ENCODE measurements around the gene MTCL3.

The MTCL3 gene

DNA sequence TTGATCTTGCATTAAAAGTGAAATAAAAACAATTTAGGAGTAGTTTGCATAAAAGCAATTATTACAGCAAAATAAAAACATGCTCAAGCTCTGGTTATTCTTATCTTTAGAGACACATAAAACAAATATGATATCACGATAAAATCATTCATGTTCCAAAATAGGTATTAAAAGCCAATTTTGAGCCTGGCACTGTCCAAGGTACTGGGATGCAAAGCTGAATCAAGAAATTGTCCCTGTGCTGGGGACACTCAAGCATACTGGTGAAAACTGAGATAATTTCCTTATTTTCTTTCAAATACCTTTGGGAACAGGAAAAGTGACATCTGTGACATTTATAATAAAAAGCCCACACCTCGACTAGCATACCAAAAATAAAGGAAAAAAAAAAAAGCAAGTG is 931 bp upstream of the MTCL3 start:
- Mint-ChIP-seq H3K27me3 (peaks cover 67% of the 10 kb centered on the region), H3K36me3 (ENCODE audit: low read depth) (no peaks in the 10 kb centered on the region), H3K4me1 (ENCODE audit: low read depth) (peaks cover 29% of the 10 kb centered on the region), H3K4me3 (no peak overlapping the region), H3K27ac (no peak overlapping the region), H3K9me3 (no peaks in the 10 kb centered on the region)
- Histone ChIP-seq H3K9me3 (ENCODE audit: control insufficient read depth in 1 of 2, insufficient read depth in 1 of 2, low read length in 2 of 2) (peaks cover 0 to 3% of the 10 kb centered on the region in 2 experiments), H3K27ac (ENCODE audit: low read depth in 1 of 2, low read length in 2 of 2) (no peak overlapping the region), H3K27me3 (ENCODE audit: control insufficient read depth in 1 of 2, insufficient read depth in 2 of 2, low read length in 2 of 2) (peaks cover 14 to 59% of the 10 kb centered on the region in 2 experiments), H3K36me3 (ENCODE audit: insufficient read depth, low read length) (no peaks in the 10 kb centered on the region), H3K4me3 (ENCODE audit: low read length) (no peak overlapping the region), H3K4me1 (ENCODE audit: insufficient read depth, low read length) (peaks cover 26% of the 10 kb centered on the region)
- TF ChIP-seq, protein P1, sequence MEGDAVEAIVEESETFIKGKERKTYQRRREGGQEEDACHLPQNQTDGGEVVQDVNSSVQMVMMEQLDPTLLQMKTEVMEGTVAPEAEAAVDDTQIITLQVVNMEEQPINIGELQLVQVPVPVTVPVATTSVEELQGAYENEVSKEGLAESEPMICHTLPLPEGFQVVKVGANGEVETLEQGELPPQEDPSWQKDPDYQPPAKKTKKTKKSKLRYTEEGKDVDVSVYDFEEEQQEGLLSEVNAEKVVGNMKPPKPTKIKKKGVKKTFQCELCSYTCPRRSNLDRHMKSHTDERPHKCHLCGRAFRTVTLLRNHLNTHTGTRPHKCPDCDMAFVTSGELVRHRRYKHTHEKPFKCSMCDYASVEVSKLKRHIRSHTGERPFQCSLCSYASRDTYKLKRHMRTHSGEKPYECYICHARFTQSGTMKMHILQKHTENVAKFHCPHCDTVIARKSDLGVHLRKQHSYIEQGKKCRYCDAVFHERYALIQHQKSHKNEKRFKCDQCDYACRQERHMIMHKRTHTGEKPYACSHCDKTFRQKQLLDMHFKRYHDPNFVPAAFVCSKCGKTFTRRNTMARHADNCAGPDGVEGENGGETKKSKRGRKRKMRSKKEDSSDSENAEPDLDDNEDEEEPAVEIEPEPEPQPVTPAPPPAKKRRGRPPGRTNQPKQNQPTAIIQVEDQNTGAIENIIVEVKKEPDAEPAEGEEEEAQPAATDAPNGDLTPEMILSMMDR (IDR thresholded peaks at IDR 0.05), result no peak
- CTCF ChIA-PET, result no interaction called here
- intact Hi-C loops (cut with DNase I, micrococcal nuclease), result no loop called here
- DNase-seq (peak in 3 of 14 experiments; percentile 21 to 43 (median 41)), ATAC-seq (ENCODE audit: poor library complexity) (no peak)
- POLR2A ChIA-PET, result no interaction called here

DNA sequence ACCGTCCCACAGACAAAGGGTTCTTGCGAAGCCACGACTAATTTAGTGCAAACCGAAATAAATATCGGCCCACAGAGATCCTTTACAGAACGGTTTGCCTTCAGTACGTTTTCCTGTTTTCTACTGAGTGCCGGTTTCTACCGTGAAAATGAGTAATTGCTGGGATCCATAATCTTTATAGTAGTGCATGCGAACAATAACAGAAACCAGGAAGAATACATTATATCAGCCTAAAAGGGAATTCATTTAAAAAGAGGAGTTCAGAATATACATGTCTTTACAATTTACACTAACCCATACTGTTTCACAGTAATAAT is 292 bp upstream of the MTCL3 start:
- Mint-ChIP-seq H3K9me3 (no peaks in the 10 kb centered on the region), H3K4me3 (peak overlapping the region; percentile 55), H3K27ac (no peak overlapping the region), H3K27me3 (peaks cover 67% of the 10 kb centered on the region), H3K4me1 (ENCODE audit: low read depth) (peaks cover 35% of the 10 kb centered on the region), H3K36me3 (ENCODE audit: low read depth) (no peaks in the 10 kb centered on the region)
- ChIA-PET CTCF (no interaction called here), POLR2A (no interaction called here)
- Histone ChIP-seq H3K9me3 (ENCODE audit: control insufficient read depth in 1 of 2, insufficient read depth in 1 of 2, low read length in 2 of 2) (peaks cover 0 to 3% of the 10 kb centered on the region in 2 experiments), H3K27me3 (ENCODE audit: control insufficient read depth in 1 of 2, insufficient read depth in 2 of 2, low read length in 2 of 2) (peaks cover 14 to 59% of the 10 kb centered on the region in 2 experiments), H3K27ac (ENCODE audit: low read depth in 1 of 2, low read length in 2 of 2) (no peak overlapping the region), H3K36me3 (ENCODE audit: insufficient read depth, low read length) (no peaks in the 10 kb centered on the region), H3K4me3 (ENCODE audit: low read length) (peak overlapping the region; percentile 26), H3K4me1 (ENCODE audit: insufficient read depth, low read length) (peaks cover 33% of the 10 kb centered on the region)
- DNase-seq (no peak), ATAC-seq (ENCODE audit: poor library complexity) (no peak)
- intact Hi-C loops (cut with DNase I, micrococcal nuclease), result loop anchor here in 1 of 2 experiments (10.0 kb wide), 1 partner anchor 1005 kb away; the partner anchor contains the start of gene PTPRK
- TF ChIP-seq, protein P1 (IDR thresholded peaks at IDR 0.05), result no peak

DNA sequence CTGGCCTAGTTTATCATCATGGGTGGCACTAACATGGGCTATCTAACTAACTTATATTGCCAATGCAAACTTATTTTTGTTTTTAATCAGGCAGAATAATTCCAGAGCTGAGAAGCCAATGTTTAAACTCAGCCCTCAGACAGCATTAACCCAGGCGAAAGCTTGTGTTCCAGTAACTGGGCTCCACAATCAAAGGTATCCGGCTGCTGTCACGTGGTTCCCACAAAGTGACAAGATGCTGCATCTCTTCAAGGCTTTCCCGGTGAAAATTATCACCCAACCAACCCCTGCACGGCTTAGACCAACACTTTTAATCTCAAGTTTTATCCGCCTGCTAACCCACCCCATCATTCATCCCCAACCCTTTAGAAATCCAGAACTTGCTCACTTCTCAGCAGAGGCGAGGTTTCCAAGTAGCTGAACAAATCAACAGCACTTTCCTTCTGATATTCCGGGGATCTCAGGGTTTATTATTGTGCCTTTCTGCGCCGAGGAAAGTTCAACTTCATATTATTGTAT is 885 bp downstream of the MTCL3 start:
- Histone ChIP-seq H3K9me3 (ENCODE audit: control insufficient read depth in 1 of 2, insufficient read depth in 1 of 2, low read length in 2 of 2) (peaks cover 0 to 3% of the 10 kb centered on the region in 2 experiments), H3K27me3 (ENCODE audit: control insufficient read depth in 1 of 2, insufficient read depth in 2 of 2, low read length in 2 of 2) (peaks cover 14 to 48% of the 10 kb centered on the region in 2 experiments), H3K27ac (ENCODE audit: low read depth in 1 of 2, low read length in 2 of 2) (no peak overlapping the region), H3K36me3 (ENCODE audit: insufficient read depth, low read length) (no peaks in the 10 kb centered on the region), H3K4me1 (ENCODE audit: insufficient read depth, low read length) (peaks cover 37% of the 10 kb centered on the region), H3K4me3 (ENCODE audit: low read length) (no peak overlapping the region)
- no peak for ATAC-seq (ENCODE audit: poor library complexity)
- TF ChIP-seq, protein P1 (IDR thresholded peaks at IDR 0.05), result no peak
- ChIA-PET POLR2A (no interaction called here), CTCF (interaction anchor here (1.5 to 3.7 kb wide), 2 partner anchors 20 to 47 kb away, joined by 3 to 18 read pairs; no protein-coding TSS in a partner anchor)
- intact Hi-C loops (cut with DNase I, micrococcal nuclease), result loop anchor here in 1 of 2 experiments (10.0 kb wide), 1 partner anchor 1007 kb away; the partner anchor contains the start of gene PTPRK
- no peaks in the 10 kb centered on the region for H3K36me3 Mint-ChIP-seq (ENCODE audit: low read depth)
- peak overlapping the region; percentile 59 for H3K4me3 Mint-ChIP-seq
- DNase-seq, result no peak
- no peaks in the 10 kb centered on the region for H3K9me3 Mint-ChIP-seq
- no peak overlapping the region for H3K27ac Mint-ChIP-seq
- H3K27me3 Mint-ChIP-seq, result peaks cover 55% of the 10 kb centered on the region
- peaks cover 38% of the 10 kb centered on the region for H3K4me1 Mint-ChIP-seq (ENCODE audit: low read depth)

All from CD4-positive, alpha-beta T cell (primary cell).